Retina (tissue), 1 donor: ENCODE results near the gene SLC17A3.

Experiments used
- DNase-seq: peaks from one replicate; pipeline ENCODE4 v3.0.0-alpha.2; 2016

The SLC17A3 gene

GRCh38 chr6:25835442-25836283 is 38.4 kb downstream of the SLC17A3 start:
- DNase-seq = peak; percentile 9

- DNase-seq = no peak
These were observed 39.1 kb downstream of the SLC17A3 start for GRCh38 chr6:25834950-25835349.

- no peak for DNase-seq
These were observed 40.9 kb downstream of the SLC17A3 start for GRCh38 chr6:25833136-25833535.

- no peak for DNase-seq
These were observed 41.4 kb downstream of the SLC17A3 start for GRCh38 chr6:25832670-25833069.

- DNase-seq = no peak
These were observed 41.8 kb downstream of the SLC17A3 start for GRCh38 chr6:25832307-25832662.

- no peak for DNase-seq
These were observed 42.3 kb downstream of the SLC17A3 start, which contains the start of gene SLC17A1 for GRCh38 chr6:25831532-25832306. SLC17A1 (minus strand) TSS chr6:25832052; CDS start chr6:25830557, 1,495 bp downstream.

GRCh38 chr6:25830458-25830857 is 43.6 kb downstream of the SLC17A3 start:
- no peak for DNase-seq

- DNase-seq = no peak
These were observed 44.7 kb downstream of the SLC17A3 start for GRCh38 chr6:25829375-25829774.

- no peak for DNase-seq
These were observed 52.7 kb downstream of the SLC17A3 start for GRCh38 chr6:25821341-25821740.

- no peak for DNase-seq
These were observed 57.8 kb downstream of the SLC17A3 start for GRCh38 chr6:25816252-25816651.

- no peak for DNase-seq
These were observed 58.8 kb downstream of the SLC17A3 start for GRCh38 chr6:25815194-25815593.

GRCh38 chr6:25804804-25805203 is 69.2 kb downstream of the SLC17A3 start:
- DNase-seq = no peak

- DNase-seq = no peak
These were observed 72.6 kb downstream of the SLC17A3 start for GRCh38 chr6:25801436-25801835.
